Gastrocnemius medialis (tissue), 4 donors: Measurements from ENCODE around the gene ARTN.

Experiments
- CTCF ChIP-seq, 5 experiments: fragments of 450-650 bp in 3 of 5; fragments of 200-600 bp in 2 of 5; sonication (generic) in 2 of 5; IDR thresholded peaks in 4 of 5; conservative IDR thresholded peaks in 1 of 5; 1 replicate in 4 of 5; 2 replicates in 1 of 5; pipeline ENCODE4 v1.5.1; 2016 to 2019; ENCODE audit warnings: antibody characterized with exemption in 5 of 5, mild to moderate bottlenecking in 3 of 5, moderate library complexity in 3 of 5
- POLR2A ChIP-seq, 2 donors: fragments of 450-650 bp; IDR thresholded peaks; one replicate each; pipeline ENCODE4 v1.6.1; 2017; ENCODE audit warnings: antibody characterized with exemption in 2 of 2, mild to moderate bottlenecking in 2 of 2, moderate library complexity in 2 of 2

DNA sequence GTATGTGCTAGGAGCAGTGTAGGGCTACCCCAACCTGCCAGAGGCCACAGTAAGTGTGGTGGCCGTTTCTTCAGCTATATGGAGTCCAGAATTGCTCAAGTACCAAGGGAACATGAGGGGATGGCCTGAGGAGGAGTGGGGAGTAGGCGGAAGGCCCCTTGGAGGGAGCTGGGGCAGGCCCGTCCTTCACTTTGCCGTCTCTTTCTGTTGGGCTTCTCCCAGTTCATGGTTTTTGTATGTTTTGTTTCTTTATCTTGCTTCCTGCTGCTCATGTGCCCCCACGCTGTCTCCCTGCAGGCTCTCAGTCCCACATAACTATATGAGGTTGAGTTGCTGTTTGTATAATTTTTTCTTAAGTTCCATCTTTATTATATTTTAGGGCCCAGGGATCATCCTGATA, 30.3 kb downstream of the ARTN start:
- TF ChIP-seq POLR2A (IDR thresholded peaks at IDR 0.05) (no peak), CTCF (IDR thresholded peaks at IDR 0.05 in 4 of 5, conservative IDR thresholded peaks at IDR 0.05 in 1 of 5) (no peak)
